Right ventricle myocardium inferior (tissue), 1 donor: ENCODE data around the gene SMAD7. TPM values are rescaled to one million over a fixed set of nuclear protein-coding genes. Genes with fewer than 3 reads are reported as not detected.

Source experiments
- ATAC-seq: fragments of 200-7000 bp; cut with Tn5 transposase; one replicate; pipeline ENCODE4 v1.9.1; 2020; ENCODE audit warnings: mild to moderate bottlenecking, moderate library complexity
- DNase-seq: peaks from one replicate; pipeline ENCODE4 v3.0.0; 2021; ENCODE audit errors: missing footprints
- intact Hi-C: fragments of 100-400 bp; cut with DNase I; formaldehyde crosslinking; loops from one replicate; pipeline ENCODE4 v1.11.0; 2022
- total RNA-seq: library from RNA; stranded (reverse); fragmentation: NEBNext Ultra II Directional; extraction: Animal tissue kit (Norgen Biotek cat#: 25700); gene quantifications from one replicate; pipeline ENCODE4 v1.2.1, GENCODE V29; 2021
- donor health status: DM: no; HTN: yes; CAD: no; lungs with severe emphysema.

Gene SMAD7
- total RNA-seq, 1 donor from 2014 or later, result 12.0 TPM

DNA sequence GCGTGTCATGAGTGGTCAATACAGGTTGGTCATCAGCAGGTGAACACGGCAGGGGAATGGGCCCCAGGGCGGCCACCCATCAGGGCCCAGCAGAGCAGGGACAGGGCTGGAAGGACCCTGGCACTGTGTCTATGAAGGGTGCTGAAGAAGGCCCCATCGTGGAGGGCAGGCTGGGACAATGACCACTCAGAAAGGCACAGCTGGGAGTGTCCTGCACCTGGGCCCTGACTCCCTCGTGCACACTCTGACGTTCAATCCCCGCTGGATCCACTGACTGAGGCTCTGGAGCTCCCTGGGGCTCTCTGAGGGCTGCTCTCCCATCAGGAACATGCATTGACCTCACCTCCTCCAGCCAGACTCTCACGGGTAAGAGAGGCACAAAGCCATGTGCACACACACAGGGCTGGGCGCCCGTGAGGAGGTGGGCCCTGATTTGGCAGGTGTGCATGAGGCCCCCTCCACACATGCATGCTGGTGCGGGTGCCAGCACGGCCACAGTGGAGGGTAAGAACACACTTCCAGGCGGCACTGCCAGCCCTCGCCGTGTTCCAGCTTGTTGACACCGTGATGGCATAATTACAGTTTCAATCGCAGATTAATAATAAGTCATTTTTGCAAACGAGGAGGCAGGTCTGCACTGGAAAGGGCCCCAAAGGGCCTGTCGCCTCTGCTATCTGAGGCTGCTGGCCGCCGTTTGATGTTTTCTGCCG, 58.5 kb downstream of the SMAD7 start:
- intact Hi-C loops, result no loop called here
- no peak for ATAC-seq

DNA sequence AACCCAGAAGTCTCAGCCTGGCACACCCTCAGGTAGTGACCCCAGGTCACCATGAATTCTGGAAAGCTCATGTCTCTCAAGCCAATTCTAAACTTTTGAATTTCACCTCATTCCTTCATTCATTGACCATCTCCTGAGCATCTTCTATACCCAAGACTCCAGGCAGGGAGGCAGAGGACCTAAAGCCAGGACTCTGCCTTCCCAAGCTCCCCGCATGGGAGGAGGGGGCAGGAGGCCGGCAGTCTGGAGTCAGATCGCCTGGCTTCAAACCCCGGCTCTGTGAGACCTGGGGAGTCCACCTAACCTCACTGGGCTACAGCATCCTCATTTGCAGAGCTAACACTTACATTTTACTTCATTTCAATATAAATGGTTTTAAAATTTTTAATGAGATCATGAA, 59.0 kb downstream of the SMAD7 start:
- DNase-seq, result no peak
- intact Hi-C loops, result no loop called here
- ATAC-seq, result no peak

More for the DNA sequence above, 58.5 kb downstream of the SMAD7 start:
- DNase-seq, result no peak

DNA sequence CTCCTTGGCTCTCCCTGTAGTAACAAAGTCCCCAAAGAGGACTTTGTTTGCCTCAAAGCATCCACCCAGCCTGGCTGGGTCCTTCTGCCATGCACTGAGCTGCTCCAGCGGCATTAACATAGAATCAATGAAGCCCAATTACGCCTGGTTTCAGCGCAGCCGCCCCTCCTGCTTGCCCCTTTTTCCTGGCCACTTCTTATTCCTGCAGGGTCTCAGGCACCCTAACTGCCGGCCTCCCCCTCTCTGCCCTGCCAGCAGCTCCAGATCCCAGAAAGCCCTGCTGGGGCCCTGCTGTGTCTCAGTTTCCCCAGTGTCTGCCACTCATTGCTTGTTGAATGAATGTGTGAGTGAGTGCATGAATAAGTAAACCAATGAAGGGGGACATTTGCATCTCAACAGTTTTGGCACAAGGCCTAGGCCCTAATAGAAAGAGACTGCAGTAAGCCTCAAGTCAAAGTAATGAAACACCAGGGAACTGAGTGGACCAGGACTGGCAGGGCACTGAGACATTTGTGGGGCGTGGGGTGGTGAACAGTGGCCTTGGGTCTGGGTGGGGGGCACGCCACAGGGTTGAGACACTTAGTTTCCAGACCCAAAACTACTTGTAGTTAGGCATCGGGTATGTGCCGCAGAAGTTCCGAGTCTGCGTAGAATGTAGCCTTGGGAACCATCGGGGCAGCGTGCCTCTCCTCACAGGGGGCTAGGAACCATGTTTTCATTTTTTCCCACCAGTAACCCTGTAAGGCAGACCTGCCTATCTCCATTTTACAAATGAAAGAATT, 60.6 kb downstream of the SMAD7 start:
- ATAC-seq (no peak), DNase-seq (no peak)
- intact Hi-C loops, result loop anchor here (5.0 kb wide), 2 partner anchors 47 to 48 kb away; no protein-coding TSS in a partner anchor

DNA sequence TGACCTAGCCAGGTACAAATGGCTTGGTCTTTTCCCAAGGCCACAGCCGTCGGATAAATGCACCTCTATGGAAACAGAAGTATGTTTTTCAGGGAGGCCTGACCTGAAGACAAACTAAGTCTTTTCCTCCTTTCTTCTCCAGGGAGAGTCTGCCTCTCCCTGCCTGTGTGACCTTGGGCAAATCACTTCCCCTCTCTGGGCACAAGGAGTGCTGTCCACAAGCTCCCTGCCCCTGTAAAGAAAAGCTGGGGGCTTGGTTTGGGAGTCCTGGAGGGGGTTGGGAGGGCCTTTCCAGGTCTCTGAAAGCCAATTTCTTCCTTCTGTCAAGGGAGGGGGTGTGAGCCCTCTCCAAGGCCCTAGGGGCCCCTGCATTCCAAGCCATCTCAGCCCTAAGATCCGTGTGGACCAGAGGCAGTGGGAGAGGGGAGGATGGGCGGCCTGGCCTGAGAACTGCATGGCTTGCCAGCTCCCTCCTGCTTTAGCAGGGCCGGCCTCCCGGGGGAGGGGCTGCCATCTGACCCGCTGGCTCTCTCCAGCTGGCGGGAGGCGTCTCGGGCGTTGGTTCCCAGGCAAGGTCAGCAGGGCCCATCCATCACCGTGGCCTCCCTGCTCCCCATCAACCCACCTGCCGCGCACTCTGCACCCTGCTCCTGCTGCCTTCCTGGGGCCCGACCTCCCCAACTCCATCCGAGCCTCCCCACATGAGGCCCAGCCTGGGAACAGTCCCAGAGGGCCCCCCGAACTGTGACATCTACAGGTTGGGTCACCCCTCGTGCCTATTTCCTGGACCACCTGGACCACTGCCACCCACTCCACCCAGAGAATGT, 61.4 kb downstream of the SMAD7 start:
- intact Hi-C loops, result loop anchor here (5.0 kb wide), 2 partner anchors 47 to 48 kb away; no protein-coding TSS in a partner anchor
- DNase-seq, result no peak

DNA sequence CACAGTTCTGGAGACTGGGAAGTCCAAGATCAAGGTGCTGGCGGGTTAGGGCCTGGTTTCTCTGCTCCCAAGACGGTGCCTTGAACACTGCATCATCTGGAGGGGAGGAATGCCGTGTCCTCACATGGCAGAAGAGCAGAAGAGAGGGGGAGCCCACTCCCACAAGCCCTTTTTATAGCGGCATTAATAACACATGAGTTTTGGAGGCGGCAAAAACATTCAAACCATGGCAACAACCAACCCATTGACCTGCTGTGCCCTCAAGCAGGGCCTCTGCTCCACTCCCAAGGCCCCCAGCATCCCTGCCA, 62.0 kb downstream of the SMAD7 start:
- DNase-seq (no peak), ATAC-seq (no peak)
- intact Hi-C loops, result loop anchor here (5.0 kb wide), 2 partner anchors 46 to 49 kb away; no protein-coding TSS in a partner anchor

More for the DNA sequence above, 61.4 kb downstream of the SMAD7 start:
- no peak for ATAC-seq

DNA sequence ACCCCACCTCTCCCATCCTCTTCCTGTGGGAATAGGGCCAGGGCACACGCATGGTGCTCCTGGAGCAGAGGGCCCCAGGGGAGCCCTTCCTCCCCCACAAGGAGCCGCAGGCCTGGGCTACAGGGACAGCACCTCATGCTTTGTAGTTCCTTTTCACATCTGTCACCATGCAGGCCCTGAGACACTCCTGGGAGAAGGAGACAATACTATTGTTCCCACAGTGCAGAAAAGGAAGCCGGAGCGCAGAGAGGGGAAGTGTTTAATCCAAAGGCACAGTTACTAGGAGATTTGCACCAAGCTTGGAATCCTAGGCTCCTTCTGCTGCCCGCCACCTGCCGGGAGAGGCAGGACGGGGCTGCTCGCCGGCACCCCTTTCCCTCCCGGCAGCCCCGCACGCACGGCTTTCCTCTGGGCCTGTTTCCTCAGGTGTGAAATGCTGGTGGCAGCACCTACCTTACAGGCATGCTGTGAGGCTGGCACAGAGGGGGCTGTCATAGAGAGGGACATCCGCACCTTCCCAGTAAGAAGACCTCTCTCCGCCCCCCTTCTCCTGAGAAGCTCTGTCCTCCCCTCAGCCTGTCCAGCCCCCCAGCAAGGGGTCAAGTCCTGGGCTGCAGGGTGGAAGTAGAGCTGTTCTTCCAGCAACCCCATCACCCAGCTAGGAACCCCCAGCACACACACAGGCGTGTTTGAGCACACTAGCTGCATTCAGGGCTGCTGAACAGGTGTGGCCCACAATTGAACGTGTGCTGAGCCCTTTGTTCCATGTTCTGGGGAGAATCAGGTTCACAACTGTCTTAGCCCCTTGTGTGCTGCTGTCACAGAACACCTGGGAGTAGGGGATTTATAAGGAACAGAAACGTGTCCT, 62.6 kb downstream of the SMAD7 start:
- intact Hi-C loops, result loop anchor here (5.0 kb wide), 2 partner anchors 46 to 49 kb away; no protein-coding TSS in a partner anchor
- no peak for DNase-seq
- ATAC-seq, result no peak

DNA sequence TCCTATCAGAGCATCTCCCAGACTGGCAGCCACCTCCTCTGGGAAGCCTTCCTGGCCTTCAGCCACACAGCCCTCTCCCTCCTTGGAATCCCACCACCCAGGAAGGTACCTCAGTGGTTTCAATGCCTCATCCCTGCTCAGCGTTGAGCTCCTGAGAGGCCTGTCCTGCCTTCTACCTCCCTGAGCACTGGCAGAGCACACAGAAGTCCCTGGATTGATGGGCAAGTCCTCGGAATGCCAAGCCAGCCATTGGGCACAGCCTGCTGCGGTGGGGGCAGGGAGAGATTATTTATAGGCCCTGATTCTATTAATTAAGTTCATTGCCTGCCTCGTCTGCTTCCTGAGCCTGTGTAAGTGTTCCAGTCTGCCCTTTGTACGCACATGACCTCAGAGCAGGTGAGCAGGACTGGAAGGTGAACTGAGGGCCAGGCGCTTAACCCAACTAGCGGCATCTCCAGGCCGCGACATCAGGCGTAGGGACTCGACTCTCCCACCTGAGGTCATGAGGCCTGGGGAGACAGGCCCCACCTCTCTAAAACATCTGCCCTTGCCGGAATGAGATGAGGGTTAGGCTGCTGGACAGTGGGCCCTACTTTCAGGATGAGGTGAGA, 63.4 kb downstream of the SMAD7 start:
- DNase-seq (no peak), ATAC-seq (no peak)
- intact Hi-C loops, result loop anchor here (5.0 kb wide), 2 partner anchors 45 to 50 kb away; no protein-coding TSS in a partner anchor

DNA sequence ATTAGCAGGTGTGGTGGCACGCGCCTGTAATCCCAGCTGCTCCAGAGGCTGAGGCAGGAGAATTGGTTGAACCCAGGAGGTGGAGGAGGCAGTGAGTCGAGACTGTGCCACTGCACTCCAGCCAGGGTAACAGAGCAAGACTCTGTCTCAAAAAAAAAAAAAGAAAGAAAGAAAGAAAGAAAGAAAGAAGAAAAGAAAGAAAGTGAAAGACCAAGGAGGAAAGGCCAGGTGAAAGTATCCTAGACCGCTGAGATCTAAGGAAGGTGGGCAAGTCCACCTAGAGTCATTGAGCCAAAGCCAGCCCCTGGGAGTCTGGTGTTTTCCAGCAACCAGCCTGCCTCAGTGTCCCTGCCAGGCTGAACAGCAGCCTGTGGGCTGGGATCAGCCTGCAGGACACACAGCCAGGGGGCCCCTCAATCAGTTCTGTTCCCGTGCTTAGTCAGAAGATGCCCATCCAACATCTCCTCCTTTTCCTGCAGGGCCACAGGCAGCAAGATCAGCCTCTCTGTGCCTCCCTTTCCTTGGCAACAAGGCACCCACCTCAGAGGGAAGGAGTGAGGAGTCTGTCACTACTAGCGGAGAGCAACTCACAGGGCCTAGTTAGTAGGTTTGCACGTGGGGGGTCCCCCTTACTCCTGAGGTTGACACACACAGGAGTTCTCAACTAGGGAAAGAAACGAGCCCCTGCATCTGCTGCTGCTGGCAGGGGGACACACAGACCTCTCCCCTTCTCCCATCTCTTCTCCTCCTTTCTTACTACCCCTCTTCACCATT, 64.1 kb downstream of the SMAD7 start:
- ATAC-seq (no peak), DNase-seq (no peak)
- intact Hi-C loops, result loop anchor here (5.0 kb wide), 2 partner anchors 44 to 51 kb away; no protein-coding TSS in a partner anchor

DNA sequence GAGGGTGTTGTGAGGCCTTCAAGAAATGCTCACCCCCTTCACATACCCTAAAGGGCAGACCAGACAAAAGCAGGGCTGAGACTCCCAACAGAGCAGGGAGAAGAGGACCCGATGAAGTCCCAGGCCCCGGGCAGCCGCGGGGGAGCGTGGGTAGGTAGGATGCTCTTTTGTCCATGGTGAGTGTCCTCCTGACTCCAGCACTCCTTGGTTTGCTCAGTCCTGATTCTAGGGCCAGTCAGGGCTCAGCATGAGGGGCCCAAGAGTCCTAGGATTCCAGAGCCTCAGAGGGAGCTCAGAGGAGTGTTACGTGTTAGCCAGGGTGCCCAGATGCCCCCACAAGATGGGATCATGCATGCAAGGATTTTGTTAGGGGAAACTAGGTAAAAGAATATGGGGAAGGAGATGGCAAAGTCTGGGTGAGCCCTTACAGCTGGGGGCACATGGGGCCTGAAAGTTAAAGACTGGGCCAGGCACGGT, 64.8 kb downstream of the SMAD7 start:
- ATAC-seq (no peak), DNase-seq (no peak)
- intact Hi-C loops, result loop anchor here (5.0 kb wide), 2 partner anchors 44 to 51 kb away; no protein-coding TSS in a partner anchor

DNA sequence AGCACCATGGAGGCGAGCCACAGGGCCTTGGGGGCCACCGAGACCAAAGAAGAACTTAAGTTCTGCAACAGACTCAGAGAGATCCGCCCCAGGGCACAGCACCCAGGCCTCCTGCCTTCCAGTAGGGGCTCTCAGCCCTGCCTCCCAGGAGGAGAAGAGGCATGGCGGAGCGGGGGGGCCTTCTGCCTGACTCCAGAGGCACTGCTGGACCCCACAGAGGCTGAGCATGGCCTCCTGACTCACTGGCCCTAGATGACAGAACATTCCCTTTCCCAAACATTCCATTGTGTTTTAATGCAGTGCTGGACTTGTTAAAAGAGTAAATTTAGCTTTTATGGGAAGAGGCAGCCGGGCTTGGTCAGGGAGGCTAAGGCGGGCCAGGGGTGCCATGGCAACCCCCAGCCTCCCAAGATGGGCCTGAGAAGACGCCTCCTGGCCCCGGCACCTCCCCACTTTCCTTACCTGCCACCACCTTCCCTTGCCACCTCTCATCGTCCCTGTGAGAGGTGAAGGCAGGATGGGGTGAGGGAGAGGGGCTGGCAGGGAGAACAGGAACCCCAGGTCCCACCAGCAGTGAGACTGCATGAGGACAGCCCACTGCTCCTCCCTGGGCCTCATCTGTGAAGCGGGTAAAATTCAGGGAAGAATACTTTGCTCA, 65.4 kb downstream of the SMAD7 start:
- DNase-seq (no peak), ATAC-seq (no peak)
- intact Hi-C loops, result loop anchor here (5.0 kb wide), 2 partner anchors 43 to 52 kb away; no protein-coding TSS in a partner anchor

DNA sequence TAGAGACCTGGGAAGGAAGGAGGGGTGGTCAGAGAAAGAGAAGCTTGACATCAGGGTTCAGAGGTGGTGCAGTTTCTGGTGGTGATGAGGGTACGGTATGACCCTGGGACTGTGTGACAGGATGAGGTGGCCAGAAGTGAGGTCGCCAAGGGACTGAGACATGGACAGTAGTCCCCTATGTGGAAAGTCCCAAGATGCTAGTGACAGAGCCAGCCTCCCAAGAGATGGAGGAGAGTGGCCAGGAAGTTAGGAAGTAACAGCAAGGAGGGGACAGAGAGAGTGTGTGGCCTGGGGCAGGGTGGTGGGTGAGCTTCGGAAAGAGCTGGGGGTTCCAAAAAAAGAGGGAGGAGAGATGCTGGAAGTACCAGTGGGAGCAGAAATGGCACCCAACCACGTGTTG, 66.0 kb downstream of the SMAD7 start:
- no peak for DNase-seq
- ATAC-seq, result no peak
- intact Hi-C loops, result loop anchor here (5.0 kb wide), 2 partner anchors 42 to 53 kb away; no protein-coding TSS in a partner anchor

DNA sequence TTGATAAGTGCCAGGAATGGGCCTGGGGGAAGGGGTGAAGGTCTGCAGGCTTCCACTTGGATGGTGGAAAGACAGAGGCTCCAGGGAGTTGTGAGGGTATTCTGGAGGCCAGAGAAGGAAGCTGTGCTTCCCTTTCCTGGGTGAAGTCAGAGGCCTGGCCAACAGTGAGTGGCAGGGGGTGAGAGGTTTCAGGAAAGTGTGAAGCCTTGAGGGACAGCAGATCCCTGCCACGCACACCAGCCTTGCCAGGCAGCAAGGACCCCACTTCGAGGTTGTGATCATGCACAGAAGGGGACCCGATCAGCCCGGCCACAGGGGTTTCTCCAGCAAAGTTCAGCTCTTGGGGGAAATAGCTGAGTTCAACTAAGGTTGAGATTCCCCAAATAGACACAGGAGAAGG, 66.5 kb downstream of the SMAD7 start:
- intact Hi-C loops, result no loop called here
- DNase-seq (no peak), ATAC-seq (no peak)

DNA sequence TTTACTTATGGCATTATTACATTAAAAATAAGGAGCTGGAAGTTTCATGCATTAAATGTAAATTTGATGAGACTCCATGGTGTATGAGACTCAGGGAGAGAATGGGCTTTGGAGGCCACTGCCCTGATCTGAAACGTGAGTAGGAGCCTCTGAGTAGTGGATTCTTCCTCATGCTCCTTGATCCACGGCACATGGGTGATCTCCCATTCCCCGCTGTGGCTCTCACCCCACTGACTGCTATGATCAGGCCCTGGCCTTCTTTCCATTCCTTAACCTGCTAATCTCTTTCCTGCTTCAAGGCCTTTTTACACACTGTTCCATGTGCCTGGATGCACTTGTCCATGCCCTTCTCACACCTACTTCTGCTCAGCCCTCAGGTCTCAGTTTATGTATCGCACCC, 68.4 kb downstream of the SMAD7 start:
- ATAC-seq (no peak), DNase-seq (no peak)
- intact Hi-C loops, result no loop called here

DNA sequence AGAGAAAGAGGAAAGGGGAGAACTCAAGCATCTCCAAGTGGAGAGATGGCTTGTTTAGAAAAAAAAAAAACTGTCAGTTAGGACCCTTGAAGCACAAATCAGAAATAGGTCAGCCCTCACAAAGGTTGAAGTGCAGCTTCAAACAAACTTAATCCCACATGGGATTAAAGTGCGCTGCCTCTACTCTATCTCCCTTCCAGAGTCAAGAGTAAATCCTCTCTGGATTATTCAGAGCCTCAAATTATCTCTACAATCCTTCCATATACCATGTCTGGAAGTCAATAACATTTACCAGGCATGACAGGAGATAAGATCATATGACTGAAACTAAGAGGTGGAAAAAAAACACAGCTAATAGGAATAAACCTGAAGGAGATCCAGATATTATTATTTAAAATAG, 69.8 kb downstream of the SMAD7 start:
- intact Hi-C loops, result no loop called here
- ATAC-seq, result no peak

DNA sequence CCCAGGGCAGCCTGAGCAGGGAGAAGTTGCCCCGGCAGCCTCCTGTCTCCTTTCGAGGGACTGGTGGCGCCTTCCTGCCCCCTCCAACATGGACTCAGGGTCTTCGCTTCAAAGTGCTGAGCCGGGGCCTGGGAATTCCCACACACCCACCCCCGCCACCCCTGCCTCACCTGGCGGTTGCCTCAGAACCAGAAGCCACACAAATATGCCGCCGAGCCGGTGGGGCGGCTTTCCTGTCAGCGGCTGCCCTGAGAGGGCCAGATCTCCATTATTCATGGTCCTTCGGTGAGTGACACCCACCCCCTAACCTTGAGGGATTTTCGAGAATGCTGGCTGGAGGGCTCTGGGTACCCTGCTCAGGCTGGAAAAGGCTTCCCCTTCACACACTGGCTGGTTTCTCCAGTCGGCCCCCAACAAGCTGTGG, 71.7 kb downstream of the SMAD7 start:
- intact Hi-C loops, result no loop called here
- DNase-seq (no peak), ATAC-seq (no peak)

More for the DNA sequence above, 69.8 kb downstream of the SMAD7 start:
- no peak for DNase-seq

DNA sequence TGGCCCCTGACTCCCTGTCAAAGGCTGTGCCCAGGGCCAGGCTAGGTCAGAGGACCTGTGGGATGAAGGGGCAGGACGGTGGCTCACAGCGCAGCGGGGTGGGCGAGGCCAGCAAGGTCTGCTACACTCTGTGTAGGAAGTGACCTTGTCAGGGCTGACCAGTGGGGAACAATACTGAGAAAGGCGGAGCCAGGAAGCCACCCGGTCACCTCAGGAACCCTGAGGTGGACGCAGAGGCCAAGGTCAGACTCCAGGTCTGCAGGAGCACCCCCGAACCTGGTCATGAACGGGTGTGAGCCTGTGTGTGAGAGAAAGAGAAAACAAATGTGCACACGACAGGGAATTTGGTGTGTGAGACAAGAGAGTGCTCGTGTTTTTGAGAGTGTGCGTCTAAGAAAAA, 72.3 kb downstream of the SMAD7 start:
- ATAC-seq, result peak; percentile 21
- intact Hi-C loops, result no loop called here
- no peak for DNase-seq
